Epithelial cell of esophagus (primary cell): ENCODE measurements around the gene SERTAD2.
A peak's percentile ranks its signal among the peaks of the same experiment; 100 is the strongest.

Experiments
- DNase-seq: peaks from one replicate; pipeline ENCODE4 v3.0.0; 2010; ENCODE audit warnings: low read depth
- H3K4me3 ChIP-seq: 2 replicates; pipeline ENCODE4 v1.5.1; 2011; ENCODE audit warnings: mild to moderate bottlenecking, low read length, control low read depth
- TF ChIP-seq, protein P1 (sequence below): IDR thresholded peaks from 2 replicates; pipeline ENCODE4 v1.5.1; 2011; ENCODE audit warnings: low read depth, mild to moderate bottlenecking, low read length, control low read depth, inconsistent platforms; ENCODE audit not compliant: insufficient read depth; ENCODE audit errors: missing control alignments

SERTAD2 gene

DNA sequence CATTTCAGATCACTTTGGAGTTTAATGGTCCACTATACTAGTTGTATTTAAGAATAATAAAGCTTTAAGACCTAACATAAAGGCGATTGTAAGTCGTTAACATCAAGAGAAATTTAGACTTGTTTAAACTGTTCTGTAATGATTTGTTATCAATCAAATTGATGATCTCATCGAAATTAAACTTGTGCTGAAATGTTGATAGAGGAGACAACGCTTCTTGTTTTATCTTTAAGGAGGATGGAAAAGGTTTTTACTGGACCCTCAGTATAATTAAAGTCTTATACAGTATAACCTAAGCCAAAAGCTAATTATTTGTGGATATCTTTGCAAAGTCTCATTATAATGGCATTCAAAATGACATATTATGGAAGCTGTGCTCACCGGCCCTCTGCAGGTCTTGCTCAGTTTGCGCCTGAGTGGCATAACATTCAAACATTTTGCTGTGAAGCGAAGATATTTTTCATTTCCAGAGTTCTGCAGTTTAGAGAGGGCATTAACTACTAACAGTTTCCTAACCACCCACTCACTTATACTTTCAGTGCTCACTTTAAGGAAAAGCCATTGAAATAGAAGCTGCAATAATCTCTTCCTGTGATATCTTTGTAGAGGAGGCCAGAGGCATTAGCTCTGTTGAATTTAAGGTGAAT, 1.4 kb upstream of the SERTAD2 start:
- no peak for DNase-seq
- H3K4me3 ChIP-seq, result no peak overlapping the region
- TF ChIP-seq, protein P1, sequence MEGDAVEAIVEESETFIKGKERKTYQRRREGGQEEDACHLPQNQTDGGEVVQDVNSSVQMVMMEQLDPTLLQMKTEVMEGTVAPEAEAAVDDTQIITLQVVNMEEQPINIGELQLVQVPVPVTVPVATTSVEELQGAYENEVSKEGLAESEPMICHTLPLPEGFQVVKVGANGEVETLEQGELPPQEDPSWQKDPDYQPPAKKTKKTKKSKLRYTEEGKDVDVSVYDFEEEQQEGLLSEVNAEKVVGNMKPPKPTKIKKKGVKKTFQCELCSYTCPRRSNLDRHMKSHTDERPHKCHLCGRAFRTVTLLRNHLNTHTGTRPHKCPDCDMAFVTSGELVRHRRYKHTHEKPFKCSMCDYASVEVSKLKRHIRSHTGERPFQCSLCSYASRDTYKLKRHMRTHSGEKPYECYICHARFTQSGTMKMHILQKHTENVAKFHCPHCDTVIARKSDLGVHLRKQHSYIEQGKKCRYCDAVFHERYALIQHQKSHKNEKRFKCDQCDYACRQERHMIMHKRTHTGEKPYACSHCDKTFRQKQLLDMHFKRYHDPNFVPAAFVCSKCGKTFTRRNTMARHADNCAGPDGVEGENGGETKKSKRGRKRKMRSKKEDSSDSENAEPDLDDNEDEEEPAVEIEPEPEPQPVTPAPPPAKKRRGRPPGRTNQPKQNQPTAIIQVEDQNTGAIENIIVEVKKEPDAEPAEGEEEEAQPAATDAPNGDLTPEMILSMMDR, result peak; percentile 52

DNA sequence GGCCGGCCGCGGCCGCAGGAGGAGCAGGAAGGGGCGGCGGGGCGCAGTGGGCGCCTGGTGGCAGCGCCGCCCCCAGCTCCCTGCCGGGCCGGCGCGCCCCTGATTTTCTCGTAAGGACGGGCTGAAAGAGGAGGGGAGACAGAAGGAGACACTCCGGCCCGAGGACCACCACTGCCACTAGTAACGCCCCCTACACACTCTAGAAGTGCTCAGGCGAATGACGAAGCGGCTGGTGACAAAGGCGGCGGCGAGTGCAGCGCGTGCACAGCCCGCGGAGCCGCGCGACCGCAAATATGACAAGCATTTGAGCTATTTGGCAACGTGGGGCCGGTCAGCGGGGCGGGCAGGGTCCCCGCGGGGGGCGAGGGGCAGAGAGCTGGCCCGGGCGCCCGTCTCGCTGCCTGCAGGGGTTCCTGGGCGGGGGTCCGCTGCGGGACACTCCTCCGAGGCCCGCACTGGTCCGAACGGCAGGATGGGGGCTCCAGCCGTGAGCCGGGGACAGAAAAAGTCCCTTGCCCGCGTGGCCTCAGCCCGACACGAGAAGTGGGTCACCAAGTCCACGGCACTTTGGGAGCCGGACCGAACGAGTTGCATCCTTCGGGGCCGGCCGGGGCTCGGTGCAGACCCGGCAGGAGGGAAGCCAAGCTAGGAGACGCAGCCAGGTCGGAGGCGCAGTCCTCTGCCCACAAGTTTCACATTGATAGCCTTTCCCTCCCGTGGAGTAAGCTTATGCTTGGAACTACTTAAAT, 524 bp upstream of the SERTAD2 start:
- H3K4me3 ChIP-seq, result peak overlapping the region; percentile 69
- TF ChIP-seq, protein P1, result no peak
- peak; percentile 66 for DNase-seq

DNA sequence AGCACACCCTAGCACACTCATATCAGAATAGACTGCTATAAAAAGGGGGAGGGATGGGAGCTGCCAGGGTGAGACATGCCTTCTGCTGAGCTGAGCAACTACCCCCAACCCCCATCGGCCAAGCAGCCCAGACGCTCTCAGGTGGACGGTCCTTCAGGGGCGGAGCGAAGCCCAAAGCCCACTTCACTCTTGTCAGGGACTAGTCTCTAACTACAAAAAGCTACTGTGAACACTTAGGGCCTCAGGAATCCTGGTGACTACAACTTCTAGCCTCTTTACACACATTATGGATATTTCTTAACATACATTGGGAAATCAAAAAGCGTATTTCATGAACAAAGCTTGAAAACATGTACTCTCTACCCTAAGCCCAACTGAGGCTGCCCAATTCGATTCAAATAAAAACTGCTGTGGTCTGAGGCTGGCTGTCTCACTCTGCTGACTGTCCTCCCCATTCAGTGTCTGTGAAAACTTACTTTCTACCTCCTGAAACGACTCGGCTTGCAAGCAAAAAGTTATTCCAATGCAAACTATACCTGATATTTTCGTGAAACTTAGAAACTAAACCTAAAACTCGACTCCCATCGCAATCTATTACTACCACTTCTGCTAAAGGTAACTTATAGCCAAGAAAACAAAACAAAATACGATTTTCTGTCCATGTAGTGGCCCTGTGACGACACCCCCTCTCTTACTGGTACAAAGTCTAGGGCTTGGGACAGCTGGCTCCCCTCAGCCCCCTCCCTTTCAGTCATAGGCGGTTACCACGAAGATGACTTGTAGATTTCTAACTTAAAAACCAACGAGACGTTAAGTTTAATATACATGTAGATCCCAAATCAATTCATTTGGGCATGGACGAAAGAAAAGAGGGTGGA, 1.2 kb downstream of the SERTAD2 start:
- DNase-seq, result peak; percentile 71
- TF ChIP-seq, protein P1, result no peak
- peak overlapping the region; percentile 88 for H3K4me3 ChIP-seq

DNA sequence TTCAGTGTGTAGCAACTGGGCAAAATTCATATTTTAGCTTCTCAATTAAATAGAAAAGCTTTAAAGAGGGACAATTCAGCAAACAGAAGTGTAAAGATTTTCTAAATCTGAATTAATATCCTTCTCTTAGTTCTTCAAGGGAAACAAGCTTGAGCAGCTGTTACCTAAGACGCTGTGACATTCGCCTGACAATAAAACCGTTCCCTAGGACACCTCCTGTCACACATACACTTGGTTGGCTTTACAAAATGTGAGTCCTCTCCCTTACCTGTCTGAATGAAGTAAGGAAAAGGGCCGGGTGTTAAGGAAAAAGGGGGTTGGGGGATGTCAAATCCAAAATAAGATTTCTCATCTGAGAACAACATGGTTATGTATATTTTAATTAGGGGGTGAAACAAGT, 2.1 kb downstream of the SERTAD2 start:
- TF ChIP-seq, protein P1, result no peak
- peak overlapping the region; percentile 88 for H3K4me3 ChIP-seq

DNA sequence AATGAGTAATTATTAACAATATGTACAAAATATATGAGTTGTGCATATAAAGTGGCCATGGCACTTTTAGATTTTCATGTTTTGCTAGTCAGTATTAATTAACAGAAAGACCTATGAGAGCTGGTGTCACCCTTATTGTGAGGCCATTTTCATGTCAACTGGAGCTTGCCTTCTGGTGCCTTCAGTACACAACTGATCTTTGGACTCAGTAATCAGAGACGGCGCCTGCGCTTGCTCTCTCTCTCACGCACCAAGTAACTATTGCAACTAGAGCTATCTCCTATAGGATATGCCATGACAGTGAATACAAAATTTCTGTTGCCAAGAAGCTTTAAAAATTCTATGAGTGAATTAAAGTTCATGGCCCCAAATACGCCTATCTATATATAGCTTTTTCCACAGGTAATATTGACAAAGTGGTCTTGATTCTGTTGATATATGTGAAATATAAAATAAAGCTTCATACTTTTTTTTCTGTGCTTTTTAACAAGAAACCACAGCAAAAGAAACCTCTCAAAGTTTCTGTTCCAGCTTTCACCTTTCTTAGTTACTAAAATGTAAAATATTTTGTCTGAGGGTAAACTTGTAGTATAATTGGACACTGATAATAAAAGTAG, 2.9 kb downstream of the SERTAD2 start:
- H3K4me3 ChIP-seq, result no peak overlapping the region
- DNase-seq, result no peak

More for the DNA sequence above, 2.1 kb downstream of the SERTAD2 start:
- DNase-seq, result no peak

DNA sequence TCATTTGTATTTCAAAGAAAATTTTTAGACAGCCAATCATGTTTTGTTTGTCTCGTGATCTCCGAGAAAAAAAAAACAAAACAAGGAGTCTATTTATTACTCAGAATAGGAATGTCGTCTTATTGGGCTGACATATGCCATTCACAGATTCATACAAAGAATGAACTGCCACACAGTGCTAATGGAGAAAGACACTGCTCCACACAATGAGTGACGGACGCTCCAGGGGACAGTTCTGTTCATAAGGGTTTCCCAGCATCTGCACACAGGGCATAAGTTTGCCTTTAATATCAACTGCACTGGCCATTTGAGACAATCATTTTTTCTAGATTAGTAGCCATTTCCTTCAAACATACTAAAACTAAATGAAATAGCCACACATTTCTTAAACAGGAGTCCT, 3.4 kb downstream of the SERTAD2 start:
- TF ChIP-seq, protein P1, result no peak
- no peak overlapping the region for H3K4me3 ChIP-seq
- DNase-seq, result no peak

More for the DNA sequence above, 2.9 kb downstream of the SERTAD2 start:
- TF ChIP-seq, protein P1, result no peak
